Right atrium auricular region (tissue), 2 donors: Measurements from ENCODE around the gene STK32B. TPM values are rescaled to one million over a fixed set of nuclear protein-coding genes. Genes with fewer than 3 reads are reported as not detected.

Experiments used
- DNase-seq: peaks from one replicate; pipeline ENCODE4 v3.0.0-alpha.2; 2019; ENCODE audit warnings: low spot score
- H3K27ac ChIP-seq, 2 donors: fragments of 200-600 bp; sonication (generic); 1 replicate in 1 of 2; 2 replicates in 1 of 2; pipeline ENCODE4 v1.5.1; 2016 to 2019
- H3K27me3 ChIP-seq, 2 donors: fragments of 200-600 bp; sonication (generic); one replicate each; pipeline versions ENCODE4 v1.5.1 to v1.6.0; 2017 to 2019
- H3K36me3 ChIP-seq: fragments of 200-600 bp; sonication (generic); one replicate; pipeline ENCODE4 v1.5.1; 2016
- H3K4me1 ChIP-seq, 2 donors: fragments of 200-600 bp; sonication (generic); one replicate each; pipeline versions ENCODE4 v1.5.1 to v1.6.0; 2017 to 2019
- H3K4me3 ChIP-seq, 2 donors: fragments of 200-600 bp; sonication (generic); 1 replicate in 1 of 2; 2 replicates in 1 of 2; pipeline ENCODE4 v1.5.1; 2017 to 2019; ENCODE audit warnings: mild to moderate bottlenecking in 1 of 2, moderate library complexity in 1 of 2
- H3K9me3 ChIP-seq, 2 donors: fragments of 200-600 bp; sonication (generic); one replicate each; pipeline ENCODE4 v1.5.1; 2019
- total RNA-seq, 2 donors: library from RNA; depleted of rRNA; stranded (reverse); fragments of >200 nt; gene quantifications; one replicate each; pipeline ENCODE4 v1.1.0, GENCODE V29; 2016
- TF ChIP-seq, protein P1 (sequence below), 2 donors: fragments of 200-600 bp; sonication (generic); IDR thresholded peaks; one replicate each; pipeline ENCODE4 v1.5.1; 2019; ENCODE audit warnings: antibody characterized with exemption in 2 of 2

The STK32B gene
- total RNA-seq, 2 donors from 2014 or later: 0.31 to 0.59 TPM

DNA sequence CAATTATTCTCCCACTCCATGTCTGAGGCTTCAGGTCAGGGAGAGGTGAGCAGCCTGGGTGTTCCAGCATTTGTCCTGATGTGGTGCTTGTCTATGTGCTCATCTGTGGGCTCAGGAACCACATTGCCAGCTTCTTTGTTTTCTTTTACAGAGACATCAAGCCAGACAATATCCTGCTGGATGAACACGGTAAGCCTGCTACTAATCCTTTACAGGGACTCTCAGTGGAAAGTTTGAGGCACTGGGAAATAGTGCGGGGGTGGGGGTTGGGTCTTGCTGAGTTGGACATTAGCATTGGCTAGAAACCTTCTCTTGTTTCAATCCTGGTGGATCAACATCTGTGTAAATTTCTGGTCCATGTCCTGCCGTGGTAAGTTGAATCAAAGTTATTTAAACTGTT, 346.8 kb downstream of the STK32B start:
- Histone ChIP-seq H3K9me3 (no peaks in the 10 kb centered on the region), H3K36me3 (no peaks in the 10 kb centered on the region), H3K4me3 (no peak overlapping the region), H3K27ac (no peak overlapping the region), H3K27me3 (no peaks in the 10 kb centered on the region), H3K4me1 (no peaks in the 10 kb centered on the region)
- no peak for DNase-seq
- TF ChIP-seq, protein P1, sequence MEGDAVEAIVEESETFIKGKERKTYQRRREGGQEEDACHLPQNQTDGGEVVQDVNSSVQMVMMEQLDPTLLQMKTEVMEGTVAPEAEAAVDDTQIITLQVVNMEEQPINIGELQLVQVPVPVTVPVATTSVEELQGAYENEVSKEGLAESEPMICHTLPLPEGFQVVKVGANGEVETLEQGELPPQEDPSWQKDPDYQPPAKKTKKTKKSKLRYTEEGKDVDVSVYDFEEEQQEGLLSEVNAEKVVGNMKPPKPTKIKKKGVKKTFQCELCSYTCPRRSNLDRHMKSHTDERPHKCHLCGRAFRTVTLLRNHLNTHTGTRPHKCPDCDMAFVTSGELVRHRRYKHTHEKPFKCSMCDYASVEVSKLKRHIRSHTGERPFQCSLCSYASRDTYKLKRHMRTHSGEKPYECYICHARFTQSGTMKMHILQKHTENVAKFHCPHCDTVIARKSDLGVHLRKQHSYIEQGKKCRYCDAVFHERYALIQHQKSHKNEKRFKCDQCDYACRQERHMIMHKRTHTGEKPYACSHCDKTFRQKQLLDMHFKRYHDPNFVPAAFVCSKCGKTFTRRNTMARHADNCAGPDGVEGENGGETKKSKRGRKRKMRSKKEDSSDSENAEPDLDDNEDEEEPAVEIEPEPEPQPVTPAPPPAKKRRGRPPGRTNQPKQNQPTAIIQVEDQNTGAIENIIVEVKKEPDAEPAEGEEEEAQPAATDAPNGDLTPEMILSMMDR (IDR thresholded peaks at IDR 0.05): no peak

DNA sequence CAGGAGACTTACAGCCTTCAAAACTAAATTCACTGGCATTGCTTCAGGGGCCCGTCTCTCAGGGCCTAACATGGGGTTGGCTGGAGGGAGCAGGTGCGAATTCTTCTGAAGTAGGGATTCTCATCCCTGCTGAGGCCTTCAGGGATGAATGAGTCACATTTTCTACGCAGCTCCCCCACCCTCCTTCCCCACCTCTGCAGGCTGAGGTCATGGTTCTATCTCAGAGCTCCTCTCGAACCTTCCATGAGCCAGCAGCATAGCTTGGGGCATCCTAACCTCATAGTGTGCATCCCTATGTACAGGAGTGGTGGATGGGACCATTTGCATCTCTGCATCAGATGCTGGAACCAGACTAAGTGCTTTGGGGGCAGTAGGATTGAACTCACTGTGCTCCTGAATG, 347.8 kb downstream of the STK32B start:
- DNase-seq: no peak
- TF ChIP-seq, protein P1 (IDR thresholded peaks at IDR 0.05): no peak
- H3K27ac ChIP-seq: no peak overlapping the region
- no peak overlapping the region for H3K4me3 ChIP-seq
- H3K4me1 ChIP-seq: no peaks in the 10 kb centered on the region
- H3K9me3 ChIP-seq: no peaks in the 10 kb centered on the region
- no peaks in the 10 kb centered on the region for H3K27me3 ChIP-seq
- H3K36me3 ChIP-seq: no peaks in the 10 kb centered on the region

DNA sequence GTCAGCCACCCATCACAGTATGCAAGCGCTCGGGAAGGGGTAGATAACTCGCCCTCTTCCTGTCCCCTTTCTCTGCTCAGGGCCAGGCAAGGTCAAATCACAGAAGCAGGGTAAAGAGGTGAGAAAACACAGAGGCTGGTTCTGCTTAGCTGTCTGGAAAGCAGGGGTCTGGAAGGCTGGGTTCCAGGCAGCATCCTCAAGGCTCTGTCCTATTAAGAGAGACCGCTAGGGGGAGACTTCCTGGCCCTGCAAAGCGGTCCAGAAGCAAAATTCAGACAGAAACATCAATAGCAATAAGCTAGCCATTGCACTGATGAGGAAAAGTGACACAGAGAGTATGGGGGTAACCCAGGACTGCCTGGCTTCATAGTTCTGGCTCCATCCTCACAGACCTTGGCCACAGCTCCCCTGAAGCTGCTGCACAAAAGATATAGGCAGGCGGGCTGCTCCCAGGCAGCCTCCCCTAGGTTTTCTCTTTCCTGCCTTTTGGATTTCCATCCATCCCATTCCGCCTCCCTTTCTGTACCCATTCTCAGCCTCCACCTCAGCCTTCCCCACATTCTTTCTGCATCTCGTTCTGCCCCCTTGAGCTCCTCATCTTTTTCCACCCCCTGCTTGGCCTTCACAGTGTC, 348.6 kb downstream of the STK32B start:
- no peak overlapping the region for H3K4me3 ChIP-seq
- no peaks in the 10 kb centered on the region for H3K27me3 ChIP-seq
- no peak for DNase-seq
- no peak overlapping the region for H3K27ac ChIP-seq
- H3K36me3 ChIP-seq: no peaks in the 10 kb centered on the region
- no peaks in the 10 kb centered on the region for H3K4me1 ChIP-seq
- no peaks in the 10 kb centered on the region for H3K9me3 ChIP-seq
- TF ChIP-seq, protein P1 (IDR thresholded peaks at IDR 0.05): peak in 1 of 2 donors; percentile 60

DNA sequence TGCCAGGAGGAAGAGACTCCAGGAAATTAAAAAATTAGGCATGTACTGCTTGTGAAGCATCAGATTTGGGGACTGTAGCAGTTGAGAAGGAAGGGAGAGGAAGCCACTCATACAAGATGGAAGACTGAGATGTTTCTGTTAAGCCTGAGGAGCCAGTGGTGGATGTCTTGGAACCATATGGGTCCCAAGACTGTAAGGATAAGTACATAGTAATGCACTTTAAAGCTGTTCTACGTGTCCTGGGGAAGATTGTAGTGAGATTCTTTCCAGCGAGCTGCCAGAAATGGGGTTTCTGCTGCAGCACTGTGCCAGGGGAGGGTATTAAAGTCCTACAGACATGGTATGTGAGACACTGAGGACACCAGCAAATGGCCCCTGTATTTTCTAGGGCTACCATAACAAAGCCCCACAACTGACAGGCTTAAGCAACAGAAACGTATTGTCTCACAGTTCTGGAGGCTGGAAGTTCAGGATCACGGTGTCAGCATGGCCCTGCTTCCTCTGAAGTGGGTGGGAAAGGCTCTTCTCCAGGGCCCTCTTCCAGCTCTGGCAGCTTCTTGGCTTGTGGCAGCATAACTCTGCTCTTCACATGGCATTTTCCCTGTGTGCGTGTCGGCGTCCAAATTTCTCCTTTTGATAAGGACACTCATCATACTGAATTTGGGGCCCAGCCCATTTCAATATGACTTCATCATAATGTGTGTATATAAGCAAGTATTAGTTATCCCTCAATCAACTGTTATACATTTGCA, 352.6 kb downstream of the STK32B start:
- no peaks in the 10 kb centered on the region for H3K4me1 ChIP-seq
- TF ChIP-seq, protein P1 (IDR thresholded peaks at IDR 0.05): no peak
- no peak overlapping the region for H3K4me3 ChIP-seq
- no peaks in the 10 kb centered on the region for H3K36me3 ChIP-seq
- no peak overlapping the region for H3K27ac ChIP-seq
- no peaks in the 10 kb centered on the region for H3K9me3 ChIP-seq
- DNase-seq: no peak
- no peaks in the 10 kb centered on the region for H3K27me3 ChIP-seq

DNA sequence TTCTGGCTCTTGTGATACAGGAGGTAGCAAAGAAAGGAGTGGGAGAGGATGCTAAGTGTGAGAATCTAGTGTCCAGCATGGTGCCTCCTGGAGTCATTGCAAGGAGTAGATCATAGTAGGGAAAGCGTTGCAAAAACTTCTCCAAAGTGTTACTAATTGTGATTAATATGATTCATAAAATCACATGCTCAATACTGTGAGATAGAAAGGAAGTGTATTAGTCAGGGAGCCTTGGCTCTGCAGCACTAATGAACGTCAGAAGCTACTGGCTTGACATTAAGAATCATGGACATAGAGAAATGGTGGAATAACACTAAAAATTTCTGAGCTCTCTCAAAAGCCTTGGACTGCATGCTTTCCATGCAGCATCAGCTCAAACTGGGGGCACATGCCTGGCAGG, 358.0 kb downstream of the STK32B start:
- no peak overlapping the region for H3K4me3 ChIP-seq
- no peaks in the 10 kb centered on the region for H3K4me1 ChIP-seq
- no peaks in the 10 kb centered on the region for H3K27me3 ChIP-seq
- no peak overlapping the region for H3K27ac ChIP-seq
- H3K9me3 ChIP-seq: no peaks in the 10 kb centered on the region
- no peak for DNase-seq
- TF ChIP-seq, protein P1 (IDR thresholded peaks at IDR 0.05): no peak
- no peaks in the 10 kb centered on the region for H3K36me3 ChIP-seq
